ENCODE measurements around the gene UPF1. TPM values are rescaled to one million over a fixed set of nuclear protein-coding genes. Genes with fewer than 3 reads are reported as not detected.
A peak's percentile ranks its signal among the peaks of the same experiment; 100 is the strongest.

The UPF1 gene
- 46.7 TPM for total RNA-seq

DNA sequence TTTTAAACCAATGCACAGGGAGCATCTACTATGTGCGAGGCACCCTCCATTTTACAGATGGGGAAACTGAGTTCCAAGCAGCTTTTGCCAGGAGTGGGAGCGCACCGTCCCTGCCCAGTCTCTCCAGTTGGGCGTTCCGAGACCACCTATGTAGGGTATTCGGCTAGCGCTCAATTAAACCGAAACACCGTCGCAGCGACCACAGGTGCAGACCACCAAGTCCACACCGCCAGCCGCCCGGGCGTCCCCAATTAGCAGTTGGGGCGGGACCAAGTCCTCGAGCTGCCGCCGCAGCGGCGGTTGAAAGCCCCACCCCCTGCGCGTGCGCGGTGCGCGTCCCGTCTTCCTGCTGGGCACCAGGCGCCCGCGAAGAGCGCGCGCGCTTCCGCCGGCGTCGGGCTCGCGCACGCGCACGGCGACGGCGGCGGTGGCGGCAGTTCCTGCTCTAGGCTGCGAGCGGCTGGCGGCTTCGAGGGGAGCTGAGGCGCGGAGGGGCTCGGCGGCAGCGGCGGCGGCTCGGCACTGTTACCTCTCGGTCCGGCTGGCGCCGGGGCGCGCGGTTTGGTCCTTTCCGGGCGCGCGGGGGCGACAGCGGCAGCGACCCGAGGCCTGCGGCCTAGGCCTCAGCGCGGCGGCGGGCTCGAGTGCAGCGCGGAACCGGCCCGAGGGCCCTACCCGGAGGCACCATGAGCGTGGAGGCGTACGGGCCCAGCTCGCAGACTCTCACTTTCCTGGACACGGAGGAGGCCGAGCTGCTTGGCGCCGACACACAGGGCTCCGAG is at the start of gene UPF1:
UPF1 (plus strand) TSS at position 436 of the 782 bp plus-strand sequence; CDS start at position 687, 251 bp downstream.
- DNase-seq = peak; percentile 83

DNA sequence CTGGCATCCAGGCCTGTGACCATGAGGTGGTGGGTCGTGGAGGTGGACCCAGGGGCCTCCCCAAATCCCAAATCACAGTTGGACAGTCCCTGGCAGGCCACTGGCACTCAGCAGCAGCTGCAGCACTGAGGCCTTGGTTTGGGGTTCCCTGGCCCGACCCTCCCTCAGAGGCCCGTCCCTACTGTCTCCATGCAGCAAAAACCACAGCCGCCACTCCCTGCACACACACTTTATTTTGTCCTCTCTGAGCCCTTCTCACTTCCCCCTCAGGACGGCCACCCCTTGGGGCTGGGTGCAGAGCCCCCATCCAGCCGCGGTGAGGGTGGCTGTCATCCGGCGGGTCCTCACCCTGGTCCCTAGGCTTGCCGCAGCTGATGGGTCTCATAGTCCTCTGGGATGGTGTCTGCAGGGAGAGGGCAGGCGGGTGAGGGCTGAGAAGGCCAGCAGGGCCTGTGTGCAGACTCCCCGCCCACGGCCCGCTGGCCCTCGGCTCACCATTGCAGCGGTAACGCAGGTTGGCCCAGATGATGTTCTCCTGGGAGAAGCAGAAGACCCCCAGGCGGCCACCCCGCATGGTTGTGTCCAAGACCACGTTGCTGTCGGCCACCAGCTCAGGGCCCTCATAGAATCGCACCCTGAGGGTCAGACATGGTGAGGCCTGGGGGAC is 49.1 kb upstream of the UPF1 start:
- no peak for DNase-seq

DNA sequence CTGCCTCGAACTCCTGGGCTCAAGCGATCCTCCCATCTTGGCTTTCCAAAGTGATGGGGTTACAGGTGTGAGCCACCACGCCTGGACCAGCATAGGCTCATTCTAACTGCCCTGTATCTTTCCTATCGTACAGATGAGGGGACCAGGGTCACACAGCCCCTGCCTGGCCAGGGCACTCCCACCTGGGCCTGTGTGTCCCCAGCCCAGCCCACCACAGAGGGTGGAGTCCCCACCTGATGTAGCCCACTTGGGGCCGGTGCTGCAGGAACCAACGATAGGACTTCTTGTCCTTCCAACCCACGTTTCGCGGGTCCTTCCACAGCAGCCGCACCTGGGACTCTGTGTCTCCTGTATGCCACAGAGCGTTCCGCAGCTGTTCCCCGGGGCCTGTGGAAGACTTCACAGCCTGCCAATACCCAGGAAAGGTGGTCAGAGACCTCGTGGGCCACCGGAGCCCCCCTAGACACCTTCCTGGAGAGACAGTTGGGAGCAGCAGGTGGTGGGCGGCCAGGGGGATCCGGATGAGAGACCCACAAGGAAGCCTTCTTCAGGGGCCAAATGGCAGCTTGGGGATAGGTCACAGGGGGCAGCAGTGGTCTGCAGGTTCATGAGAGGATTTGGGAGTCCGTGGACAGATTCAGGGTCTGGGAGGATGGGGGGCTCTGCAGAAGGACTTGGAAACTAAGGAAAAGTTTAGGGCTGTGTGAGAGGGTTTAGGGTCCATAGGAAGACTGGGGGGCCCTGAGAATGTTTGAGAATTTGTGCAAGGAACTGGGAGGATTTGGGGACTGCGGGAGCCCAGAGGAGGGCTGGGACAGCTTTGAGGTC is 47.6 kb upstream of the UPF1 start:
- DNase-seq = no peak

DNA sequence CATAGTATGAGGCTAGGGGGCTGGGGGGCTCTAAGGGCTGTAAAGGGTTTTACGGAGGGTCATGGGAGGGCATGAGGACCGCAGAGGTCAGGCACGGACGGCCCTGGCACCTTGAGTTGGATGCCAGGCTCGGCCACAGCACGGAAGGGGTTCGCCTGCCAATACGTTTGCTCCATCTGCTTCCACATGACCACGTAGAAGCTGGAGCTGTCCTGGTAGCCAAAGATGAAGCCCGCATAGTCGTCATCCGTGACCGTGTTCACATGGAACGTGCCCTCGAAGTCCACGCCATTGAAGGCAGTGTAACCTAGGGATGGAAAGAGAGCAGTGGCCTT is 47.0 kb upstream of the UPF1 start:
- DNase-seq = no peak

DNA sequence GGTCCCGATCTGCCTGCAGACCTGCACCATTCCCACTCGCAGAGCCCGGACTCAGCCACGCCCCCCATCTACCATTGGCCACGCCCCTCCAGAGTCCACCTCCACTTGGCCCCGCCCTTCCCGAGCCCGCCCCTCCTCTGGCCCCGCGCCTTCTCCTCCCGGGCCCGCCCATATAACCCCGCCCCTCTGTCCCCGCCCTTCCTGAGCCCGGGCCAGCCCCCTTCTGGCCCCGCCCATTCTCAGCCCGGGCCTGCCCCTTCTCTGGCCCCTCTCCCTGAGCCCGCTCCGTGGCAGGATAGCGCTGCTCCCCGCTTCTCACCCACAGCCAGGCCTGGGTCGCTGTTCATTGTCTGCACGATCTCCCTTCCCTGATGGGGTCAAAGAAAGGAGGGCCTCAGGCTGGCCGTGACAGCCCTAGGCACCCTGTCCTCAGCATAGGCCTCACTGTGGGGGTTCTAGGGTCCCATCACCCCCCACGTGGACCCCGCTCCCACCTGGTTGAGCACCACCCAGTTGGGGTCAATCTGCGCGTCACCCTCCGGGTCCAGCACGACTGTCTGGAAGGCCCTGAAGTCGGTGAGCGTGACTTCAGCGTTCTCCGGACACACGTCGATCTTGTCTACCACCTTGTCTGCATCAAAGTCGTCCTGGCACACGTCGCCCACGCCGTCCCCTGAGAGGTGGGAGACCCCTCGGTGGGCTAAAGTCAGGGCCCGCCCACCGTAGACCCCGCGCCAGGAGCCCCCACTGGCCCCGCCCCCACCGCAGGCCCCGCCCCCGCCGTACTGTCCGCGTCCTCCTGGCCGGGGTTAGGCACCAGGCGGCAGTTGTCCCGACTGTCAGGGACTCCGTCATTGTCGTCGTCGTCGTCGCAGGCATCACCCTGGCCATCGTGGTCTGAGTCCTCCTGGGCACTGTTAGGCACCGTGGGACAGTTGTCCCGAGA is 46.3 kb upstream of the UPF1 start:
- DNase-seq = peak; percentile 45

DNA sequence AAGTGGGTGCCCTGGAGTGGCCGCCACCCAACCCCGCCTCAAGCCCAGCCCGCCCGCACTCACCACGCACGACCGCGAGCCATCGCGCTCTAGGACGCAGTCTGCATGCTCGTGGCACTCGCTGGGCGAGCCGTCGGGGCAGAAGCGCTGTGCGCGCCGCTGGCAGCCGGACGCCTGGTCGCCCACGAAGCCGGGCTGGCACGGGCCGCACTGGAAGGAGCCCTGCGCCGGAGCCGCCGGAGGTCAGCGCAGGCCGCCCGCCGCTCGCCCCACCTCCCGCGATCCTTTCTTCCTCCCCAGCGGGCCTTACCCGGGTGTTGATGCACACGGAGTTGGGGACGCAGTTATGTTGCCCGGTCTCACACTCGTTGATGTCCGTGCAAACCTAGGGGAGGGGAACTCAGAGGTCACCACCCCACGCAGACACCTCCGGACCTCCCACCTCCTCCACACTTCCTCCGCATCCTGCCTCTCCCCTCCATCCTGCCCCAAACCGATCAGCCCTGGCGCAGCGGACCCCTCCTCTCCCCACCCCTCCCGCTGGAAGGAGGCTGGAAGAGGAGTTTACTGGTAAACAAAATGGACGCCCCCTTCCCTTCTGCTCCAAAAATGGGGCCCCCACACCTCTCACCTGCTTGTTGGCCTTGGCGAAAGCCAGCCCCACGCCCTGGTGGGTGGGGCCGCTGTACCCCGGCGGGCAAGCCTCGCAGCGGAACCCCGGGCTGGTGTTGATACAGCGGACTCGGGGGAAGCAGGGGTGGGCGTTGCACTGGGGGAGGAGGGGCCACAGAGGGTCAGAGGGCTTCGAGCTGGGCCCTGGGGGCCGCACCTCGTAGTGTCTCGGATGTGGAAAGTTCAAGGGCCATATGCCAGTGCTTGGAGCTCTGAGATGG is 43.0 kb upstream of the UPF1 start:
- no peak for DNase-seq

DNA sequence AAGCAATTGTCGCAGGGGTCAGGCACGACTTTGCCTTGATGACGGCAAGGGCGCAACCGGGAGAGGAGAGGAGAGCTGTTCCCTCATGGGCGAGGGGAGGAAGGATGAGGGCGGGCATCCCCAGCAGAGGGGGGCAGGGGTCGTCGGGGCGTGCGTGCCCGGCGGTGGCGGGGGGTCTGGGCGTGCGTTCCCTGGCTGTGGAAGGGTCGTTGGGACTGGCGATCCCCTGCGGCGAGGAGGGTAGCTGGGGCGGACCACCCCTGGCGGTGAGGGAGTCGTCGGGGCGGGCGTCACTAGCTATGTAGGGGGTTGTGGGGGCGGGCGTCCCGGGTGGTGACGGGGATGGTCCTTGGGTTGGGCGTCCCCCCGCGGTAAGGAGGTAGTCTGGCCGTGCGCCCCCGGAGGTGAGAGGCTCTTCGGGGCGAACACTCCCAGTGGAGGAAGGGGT is 42.3 kb upstream of the UPF1 start:
- DNase-seq = no peak

DNA sequence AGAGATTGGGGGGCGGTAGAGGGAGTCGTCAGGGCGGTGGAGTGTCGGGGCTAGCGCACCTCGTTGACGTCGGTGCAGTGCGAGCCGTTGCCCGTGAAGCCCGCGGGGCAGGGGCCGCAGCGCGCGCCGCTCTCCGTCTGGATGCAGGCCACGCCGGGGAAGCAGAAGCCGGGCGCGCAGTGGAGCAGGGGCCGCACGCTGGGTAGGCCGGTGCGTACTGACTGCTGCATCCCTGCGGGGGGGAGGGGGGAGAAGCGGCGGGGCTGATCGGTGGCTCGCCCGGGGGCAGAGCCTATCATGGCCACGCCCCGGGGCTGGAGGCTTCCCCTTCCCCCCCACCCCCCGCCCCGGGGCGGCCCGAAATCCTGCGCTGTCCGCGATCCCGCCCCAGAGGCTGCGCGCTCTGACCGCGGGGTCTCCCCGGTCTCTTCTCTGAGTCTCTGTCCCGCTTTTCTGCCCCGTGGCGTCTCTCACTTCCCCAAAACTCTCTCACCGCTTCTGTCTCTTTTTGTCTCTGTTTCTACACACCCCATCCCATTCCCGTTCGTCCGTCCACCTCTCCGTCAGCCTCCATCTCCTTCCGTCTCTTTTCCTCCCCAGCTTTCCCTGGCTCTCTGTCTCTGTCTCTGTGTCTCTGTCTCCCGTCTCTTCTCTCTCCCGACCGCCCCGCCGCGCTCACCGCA is 41.7 kb upstream of the UPF1 start:
- DNase-seq = no peak

DNA sequence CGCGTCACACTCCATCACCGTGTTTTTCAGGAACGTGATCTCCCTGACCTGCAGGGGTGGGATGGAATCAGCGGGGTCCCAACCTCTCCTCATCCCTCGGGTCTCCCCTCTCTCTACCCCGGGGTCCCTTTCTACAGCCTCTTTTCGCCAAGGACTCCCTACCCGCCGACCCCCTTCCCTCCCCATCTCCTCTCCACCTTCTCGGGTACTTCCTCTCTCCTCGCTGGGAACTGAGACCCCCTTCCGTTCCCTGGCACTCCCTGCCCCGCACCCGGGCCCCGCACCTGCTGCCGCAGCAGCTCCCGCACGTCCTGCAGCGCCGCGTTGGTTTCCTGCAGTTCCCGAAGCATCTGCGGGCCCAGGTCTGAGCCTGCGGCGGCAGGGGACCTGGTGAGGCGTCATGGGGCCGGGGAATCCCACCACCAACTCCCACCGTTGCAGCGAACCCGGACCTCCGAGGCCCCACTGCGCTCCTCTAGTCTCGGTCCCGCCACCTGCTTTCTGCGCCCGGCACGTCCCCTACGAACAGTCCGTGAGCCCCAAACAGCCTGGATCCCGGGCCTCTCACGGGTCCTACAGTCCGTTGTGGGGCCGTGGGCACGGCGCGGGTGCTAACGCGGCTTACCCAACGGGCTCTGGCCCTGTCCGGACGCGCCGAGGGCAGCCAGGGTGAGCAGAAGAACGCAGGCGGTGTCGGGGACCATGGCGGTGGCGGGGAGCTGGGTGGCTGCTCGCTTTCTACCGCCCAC is 41.0 kb upstream of the UPF1 start, which contains the start of gene COMP:
COMP (minus strand) TSS at position 740 of the 749 bp plus-strand sequence; CDS start at position 704, 36 bp downstream.
- no peak for DNase-seq

DNA sequence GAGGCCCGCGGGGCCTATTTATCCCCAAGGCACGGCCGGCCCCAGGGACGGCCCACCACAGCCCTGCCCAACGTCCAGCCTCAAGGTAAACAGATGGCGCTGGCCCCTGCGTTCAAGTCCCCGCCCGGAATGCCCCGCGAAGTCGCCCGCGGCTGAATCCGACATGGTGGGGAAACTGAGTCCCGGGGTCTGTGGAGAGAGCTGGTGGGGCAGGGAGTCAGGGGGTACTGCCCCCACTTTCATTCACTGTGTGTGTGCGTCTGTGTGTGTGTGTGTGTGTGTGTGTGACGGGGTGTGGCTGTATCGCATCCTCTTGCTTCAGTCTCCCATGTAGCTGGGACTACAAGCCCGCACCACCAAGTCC is 40.5 kb upstream of the UPF1 start:
- DNase-seq = no peak

DNA sequence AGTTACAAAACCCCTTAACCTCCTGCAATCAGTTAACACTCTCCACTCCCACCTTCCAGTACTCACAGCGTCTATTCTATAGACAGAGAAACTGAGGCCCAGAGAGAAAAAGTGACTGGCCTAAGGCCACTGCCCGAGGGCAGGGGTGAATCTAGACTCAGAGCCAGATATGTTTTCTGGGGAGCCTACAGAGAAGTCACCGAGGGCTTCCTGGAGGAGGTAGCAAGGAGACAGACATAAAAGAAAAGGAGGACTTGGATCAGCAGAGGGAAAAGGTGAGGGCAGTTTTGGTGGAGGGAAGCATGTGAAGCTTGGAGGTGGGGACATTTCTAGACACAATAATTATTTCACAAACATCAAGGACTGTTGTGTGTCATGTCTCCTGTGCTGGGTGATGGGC is 39.1 kb upstream of the UPF1 start:
- DNase-seq = no peak

DNA sequence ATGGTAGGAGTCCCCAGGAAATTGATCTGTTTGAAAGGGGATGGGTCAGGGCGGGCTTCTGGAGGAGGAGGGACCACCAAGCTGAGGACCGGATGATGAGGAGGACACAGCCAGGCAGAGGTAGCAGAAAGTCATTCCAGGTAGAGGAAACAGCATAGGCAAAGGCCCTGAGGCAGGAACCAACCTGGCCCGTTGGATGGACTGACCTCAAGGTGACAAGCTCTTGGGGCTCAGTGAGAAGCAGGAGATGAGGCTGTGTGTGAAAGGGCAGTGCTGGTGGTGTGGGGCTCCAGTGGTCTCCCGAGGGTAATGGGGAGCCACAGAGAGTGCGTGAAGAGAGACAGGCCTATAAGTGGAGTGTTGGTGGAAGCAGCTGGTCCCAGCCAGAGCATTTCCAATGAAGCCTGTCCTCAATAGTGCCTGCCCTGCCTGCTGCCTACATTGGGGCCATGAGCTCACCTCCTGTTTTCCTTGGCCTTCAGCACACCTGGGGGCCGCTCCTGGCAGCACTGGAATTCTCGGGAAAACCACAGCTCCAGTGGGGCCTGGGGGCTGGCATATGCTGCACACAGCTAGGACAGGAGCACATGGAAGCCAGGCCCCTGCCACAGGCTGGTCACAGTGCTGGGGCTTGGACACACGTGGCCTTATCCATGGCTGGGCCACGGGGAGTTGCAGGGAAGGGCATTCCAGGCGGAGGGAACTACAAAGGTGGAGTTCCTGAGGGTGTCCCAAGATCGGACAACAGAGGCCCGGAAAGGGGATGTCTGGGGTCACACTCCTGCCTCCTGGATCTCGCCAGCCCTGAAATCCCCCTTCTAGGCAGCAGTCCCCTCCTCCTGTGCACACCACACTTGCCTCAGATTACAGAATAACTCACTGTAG is 38.4 kb upstream of the UPF1 start:
- DNase-seq = no peak

DNA sequence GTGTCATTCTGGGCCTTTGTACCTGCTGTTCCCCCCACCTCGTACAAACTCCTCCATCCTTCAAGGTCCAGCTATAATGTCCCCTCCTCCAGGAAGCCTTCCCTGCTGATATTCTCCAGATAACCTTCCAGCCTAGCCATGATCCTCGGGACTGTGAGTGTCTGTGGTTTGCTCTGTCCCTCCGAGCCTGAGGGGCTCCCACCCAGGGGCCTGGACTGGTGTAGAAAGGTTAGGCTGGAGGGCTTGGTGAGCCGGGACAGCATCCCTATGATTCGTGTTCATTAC is 37.8 kb upstream of the UPF1 start:
- DNase-seq = no peak

DNA sequence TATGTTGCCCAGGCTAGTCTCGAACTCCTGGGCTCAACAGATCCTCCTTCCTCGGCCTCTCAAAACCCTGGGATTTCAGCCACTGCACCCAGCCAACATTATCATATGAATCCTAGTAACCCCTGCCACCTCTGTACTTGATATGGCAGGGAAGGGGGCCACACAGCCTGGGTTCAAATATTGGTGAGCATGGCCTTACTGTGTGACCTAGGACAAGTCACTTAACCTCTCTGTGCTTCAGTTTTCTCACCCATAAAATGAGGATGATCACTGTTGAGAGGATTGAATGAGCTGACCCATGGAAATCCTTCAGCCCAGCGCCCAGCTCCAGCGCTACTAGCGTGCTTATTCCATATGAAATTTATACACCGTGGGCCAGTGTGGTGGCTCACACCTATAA is 37.1 kb upstream of the UPF1 start:
- DNase-seq = no peak

DNA sequence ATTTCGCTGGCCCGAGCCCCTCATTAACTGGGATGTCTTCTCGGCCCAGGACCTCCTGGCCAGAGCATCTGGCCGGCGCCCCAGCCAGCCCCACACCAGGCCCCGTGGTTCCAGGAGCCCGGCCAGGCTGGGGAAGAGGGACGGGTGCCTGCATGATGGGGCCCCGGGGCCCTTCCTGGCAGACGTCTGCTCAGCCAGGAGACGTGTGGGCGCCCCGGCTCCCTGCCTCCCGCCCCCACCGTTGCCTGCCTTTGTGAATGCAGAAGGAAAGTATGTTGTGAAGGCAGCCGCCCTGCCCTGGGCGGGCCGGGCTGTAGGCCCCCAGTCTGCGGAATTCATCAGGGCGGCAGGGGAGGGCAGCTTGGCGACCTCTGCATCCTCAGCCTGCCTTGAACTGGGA is 36.2 kb upstream of the UPF1 start:
- DNase-seq = no peak

DNA sequence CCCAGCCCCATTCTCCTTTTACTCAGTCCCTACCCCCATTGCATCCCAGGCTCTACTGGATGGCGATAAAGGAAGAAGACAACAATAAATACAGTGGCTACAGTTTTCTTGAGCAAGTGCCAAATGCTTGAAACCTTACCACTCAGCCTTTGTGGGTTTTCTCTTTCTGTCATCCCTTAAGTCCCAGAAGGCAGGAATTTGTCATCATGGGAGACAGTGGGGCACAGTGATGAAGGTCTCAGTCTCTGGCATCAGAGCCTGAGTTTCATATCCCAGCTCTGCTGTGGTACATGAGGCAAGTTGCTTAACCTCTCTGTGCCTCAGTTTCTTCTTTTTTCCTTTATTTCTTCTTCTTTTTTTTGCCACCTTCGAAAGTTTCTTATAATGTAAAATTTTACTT is 35.5 kb upstream of the UPF1 start:
- DNase-seq = no peak

DNA sequence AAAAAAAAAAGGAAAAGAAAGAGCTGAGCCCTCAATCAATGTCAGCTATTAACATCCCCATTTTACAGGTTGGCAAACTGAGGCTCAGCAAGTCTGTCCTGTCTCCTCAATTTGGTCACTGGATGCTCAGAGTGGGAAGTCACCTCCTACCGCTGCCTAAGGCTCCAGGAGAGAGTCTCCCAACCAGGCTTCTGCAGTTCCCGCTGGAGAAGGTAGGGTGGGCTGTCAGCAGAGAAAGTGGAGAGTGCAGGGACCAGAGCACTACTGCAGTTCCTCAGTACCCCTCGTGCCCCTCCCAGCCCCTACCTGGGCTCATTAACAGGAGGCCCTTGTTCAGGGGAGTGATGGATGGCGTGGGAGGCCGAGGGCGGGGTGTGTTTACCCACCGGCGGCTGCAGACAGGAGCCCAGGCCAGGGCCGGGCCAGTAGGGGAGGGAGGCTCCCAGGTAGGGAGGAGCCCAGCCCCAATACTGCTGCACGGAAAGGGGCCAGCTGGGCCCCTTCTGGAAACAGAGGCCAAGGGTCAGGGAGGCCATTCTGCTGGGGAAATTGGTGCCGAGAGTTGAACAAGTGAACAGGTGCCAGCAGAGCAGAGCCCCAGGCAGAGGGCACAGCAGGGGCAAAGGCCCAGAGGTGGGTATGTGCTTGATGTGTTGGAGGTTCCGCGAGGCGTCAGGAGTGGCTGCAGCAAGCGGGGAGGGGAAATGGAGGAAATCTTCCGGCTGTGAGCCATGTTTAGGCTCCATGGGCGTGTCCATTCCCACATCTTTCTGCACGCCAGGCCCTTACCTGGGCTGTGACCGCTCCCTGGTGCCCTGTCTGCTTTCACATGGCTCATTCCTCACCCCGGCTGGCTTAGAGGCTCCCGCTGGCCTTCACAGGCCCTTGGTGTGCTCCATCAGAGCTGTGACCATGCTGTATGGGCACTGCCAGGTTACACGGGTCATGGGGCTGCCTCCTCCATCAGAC is 33.1 kb upstream of the UPF1 start:
- no peak for DNase-seq

Measured in skin of body (tissue), 2 donors.